Bronchial epithelial cell (primary cell): Measurements from ENCODE around the gene LAMA4. TPM values are rescaled to one million over a fixed set of nuclear protein-coding genes. Genes with fewer than 3 reads are reported as not detected.

ENCODE experiments used
- DNase-seq: peaks from one replicate; pipeline ENCODE4 v3.0.0-alpha.2; 2010; ENCODE audit warnings: low read depth
- FAIRE-seq: peaks from 2 replicates; lab custom pipeline; 2011; peaks lifted over from hg19 to GRCh38; lab: Jason Lieb, UNC
- H3K27me3 ChIP-seq: 2 replicates; pipeline ENCODE4 v1.5.1; 2011; ENCODE audit warnings: low read length; ENCODE audit not compliant: control insufficient read depth, insufficient read depth
- H3K36me3 ChIP-seq: 2 replicates; pipeline ENCODE4 v1.5.1; 2011; ENCODE audit warnings: low read length; ENCODE audit not compliant: control insufficient read depth, insufficient read depth
- H3K4me3 ChIP-seq: 2 replicates; pipeline ENCODE4 v1.5.1; 2011; ENCODE audit warnings: mild to moderate bottlenecking, low read depth, low read length, control low read depth
- total RNA-seq: library from RNA; depleted of rRNA; stranded (reverse); fragments of >200 nt; gene quantifications from 2 replicates; pipeline ENCODE4 v1.2.1, GENCODE V29; 2014
- TF ChIP-seq, protein P1 (sequence below): IDR thresholded peaks from 2 replicates; pipeline ENCODE4 v1.5.1; 2011; ENCODE audit warnings: mild to moderate bottlenecking, moderate library complexity, low read length, control low read depth, inconsistent platforms; ENCODE audit not compliant: insufficient read depth, severe bottlenecking

Gene LAMA4
- total RNA-seq, 1 donor from 2014 or later, result 5.5 TPM

DNA sequence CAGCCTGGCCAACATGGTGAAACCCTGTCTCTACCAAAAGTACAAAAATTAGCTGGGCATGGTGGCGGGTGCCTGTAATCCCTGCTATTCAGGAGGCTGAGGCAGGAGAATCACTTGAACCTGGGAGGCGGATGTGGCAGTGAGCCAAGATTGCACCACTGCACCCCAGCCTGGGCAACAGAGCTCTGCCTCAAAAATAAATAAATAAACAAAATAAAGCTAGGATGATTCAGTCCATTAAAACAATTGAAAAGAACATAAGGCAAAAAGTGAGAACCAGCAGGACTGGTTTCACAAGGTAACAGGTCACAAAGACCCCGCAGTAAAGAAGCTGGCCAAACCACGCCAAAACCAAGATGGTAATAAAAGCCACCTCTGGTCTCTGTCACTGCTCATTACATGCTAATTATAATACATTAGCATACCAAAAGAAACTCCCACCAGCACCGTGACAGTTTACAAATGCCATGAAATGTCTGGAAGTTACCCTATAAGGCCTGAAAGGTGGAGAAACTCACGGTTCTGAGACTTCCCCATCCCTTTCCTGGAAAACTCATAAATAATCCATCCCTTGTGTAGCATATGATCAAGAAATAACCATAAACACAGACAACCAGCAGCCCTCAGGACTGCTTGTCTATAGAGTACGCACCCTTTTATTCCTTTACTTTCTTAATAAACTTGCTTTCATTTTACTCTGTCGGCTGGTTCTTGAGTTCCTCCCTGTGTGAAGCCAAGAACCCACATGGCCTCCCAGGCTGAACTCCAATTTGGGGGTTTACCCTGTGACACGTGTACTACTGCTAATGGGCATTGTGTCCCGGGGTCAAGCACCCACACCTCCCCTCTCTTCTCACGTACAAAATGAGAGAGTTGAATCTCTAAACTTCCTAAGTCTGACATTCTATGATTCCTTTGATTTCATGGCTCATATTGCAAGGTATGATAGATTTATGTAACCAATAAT is 10.2 kb downstream of the LAMA4 start:
- peak; percentile 49 for DNase-seq
- Histone ChIP-seq H3K4me3 (no peak overlapping the region), H3K36me3 (no peaks in the 10 kb centered on the region), H3K27me3 (no peaks in the 10 kb centered on the region)
- TF ChIP-seq, protein P1, sequence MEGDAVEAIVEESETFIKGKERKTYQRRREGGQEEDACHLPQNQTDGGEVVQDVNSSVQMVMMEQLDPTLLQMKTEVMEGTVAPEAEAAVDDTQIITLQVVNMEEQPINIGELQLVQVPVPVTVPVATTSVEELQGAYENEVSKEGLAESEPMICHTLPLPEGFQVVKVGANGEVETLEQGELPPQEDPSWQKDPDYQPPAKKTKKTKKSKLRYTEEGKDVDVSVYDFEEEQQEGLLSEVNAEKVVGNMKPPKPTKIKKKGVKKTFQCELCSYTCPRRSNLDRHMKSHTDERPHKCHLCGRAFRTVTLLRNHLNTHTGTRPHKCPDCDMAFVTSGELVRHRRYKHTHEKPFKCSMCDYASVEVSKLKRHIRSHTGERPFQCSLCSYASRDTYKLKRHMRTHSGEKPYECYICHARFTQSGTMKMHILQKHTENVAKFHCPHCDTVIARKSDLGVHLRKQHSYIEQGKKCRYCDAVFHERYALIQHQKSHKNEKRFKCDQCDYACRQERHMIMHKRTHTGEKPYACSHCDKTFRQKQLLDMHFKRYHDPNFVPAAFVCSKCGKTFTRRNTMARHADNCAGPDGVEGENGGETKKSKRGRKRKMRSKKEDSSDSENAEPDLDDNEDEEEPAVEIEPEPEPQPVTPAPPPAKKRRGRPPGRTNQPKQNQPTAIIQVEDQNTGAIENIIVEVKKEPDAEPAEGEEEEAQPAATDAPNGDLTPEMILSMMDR, result no peak
- FAIRE-seq, result no peak

DNA sequence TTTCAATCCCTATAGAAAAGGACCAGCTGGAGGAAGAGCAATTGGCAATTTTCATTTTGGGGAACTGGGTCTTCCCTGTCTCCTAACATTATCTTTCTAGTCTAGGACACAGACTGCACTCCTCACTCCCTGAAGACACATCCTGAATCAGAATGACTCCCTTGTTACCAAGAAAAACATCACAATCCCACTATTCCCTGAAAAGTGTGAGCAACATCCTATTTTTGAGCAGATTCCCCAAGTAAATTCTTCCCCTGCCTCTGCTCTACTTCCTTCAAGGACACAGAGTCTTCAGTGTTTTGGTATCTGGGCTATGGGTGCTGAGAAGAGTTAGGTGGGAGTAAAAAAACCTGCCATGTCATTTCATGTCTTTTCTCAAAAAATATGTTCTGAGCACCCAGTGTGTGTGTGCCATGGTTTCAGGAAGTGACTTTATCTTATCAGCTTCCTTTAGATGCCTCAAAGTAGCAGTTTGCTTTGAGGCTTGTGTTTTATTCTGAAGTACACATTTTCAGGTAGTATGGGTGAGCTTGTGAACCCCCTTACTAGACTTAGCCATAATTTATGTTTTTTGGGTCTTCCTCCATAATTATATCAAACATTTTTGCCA is 12.4 kb downstream of the LAMA4 start:
- Histone ChIP-seq H3K36me3 (no peaks in the 10 kb centered on the region), H3K4me3 (no peak overlapping the region), H3K27me3 (no peaks in the 10 kb centered on the region)
- TF ChIP-seq, protein P1, result no peak
- no peak for DNase-seq
- FAIRE-seq, result no peak

- no peak overlapping the region for H3K4me3 ChIP-seq
- H3K36me3 ChIP-seq, result no peaks in the 10 kb centered on the region
- FAIRE-seq, result no peak
- peak; percentile 47 for DNase-seq
- no peaks in the 10 kb centered on the region for H3K27me3 ChIP-seq
- TF ChIP-seq, protein P1, result no peak
Observed at GRCh38 chr6:112237595-112237994, 16.8 kb downstream of the LAMA4 start.

DNA sequence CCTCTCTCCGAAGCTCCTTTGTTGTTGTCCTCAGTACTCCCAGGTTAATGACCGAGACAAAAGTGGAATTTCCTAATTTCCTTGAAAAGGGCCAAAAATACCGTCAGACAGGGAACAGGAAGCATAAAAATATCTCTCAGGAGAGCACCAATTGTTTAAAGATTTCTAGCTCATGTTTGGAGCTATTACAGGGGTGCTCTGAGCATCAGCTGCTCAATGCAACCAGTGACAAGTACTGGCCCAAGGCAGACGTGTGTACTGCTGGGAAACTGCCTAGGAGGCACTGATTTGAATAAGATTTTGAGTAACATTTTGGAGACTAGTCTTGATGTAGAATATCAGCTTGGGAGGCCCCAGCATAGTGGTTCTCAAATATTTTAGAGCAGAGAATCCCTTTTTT is 17.3 kb downstream of the LAMA4 start:
- no peak for FAIRE-seq
- TF ChIP-seq, protein P1, result no peak

GRCh38 chr6:112235956-112236355 is 18.4 kb downstream of the LAMA4 start:
- no peak for FAIRE-seq
- no peak overlapping the region for H3K4me3 ChIP-seq
- TF ChIP-seq, protein P1, result no peak
- no peak for DNase-seq
- H3K27me3 ChIP-seq, result no peaks in the 10 kb centered on the region
- no peaks in the 10 kb centered on the region for H3K36me3 ChIP-seq

More for the DNA sequence above, 17.3 kb downstream of the LAMA4 start:
- H3K27me3 ChIP-seq, result no peaks in the 10 kb centered on the region
- H3K36me3 ChIP-seq, result no peaks in the 10 kb centered on the region
- DNase-seq, result no peak
- no peak overlapping the region for H3K4me3 ChIP-seq
